Large intestine (tissue), 3 donors: ENCODE data around the gene S100A11. TPM values are rescaled to one million over a fixed set of nuclear protein-coding genes. Genes with fewer than 3 reads are reported as not detected.

Source experiments
- DNase-seq, 2 donors: peaks; one replicate each; pipeline versions ENCODE4 v3.0.0 to v3.0.0-alpha.2; 2013
- H3K27ac ChIP-seq: one replicate; pipeline ENCODE4 v1.5.1; 2013; ENCODE audit warnings: low read length
- H3K27me3 ChIP-seq: 2 replicates; pipeline ENCODE4 v1.6.1; 2013; ENCODE audit warnings: low read length; ENCODE audit not compliant: control insufficient read depth, insufficient read depth
- H3K36me3 ChIP-seq: 2 replicates; pipeline ENCODE4 v1.6.1; 2013; ENCODE audit warnings: low read length; ENCODE audit not compliant: control insufficient read depth, insufficient read depth
- H3K4me1 ChIP-seq: one replicate; pipeline ENCODE4 v1.6.1; 2013; ENCODE audit warnings: low read length; ENCODE audit not compliant: control insufficient read depth, insufficient read depth
- H3K4me3 ChIP-seq: one replicate; pipeline ENCODE4 v1.5.1; 2013; ENCODE audit warnings: low read length
- H3K9me3 ChIP-seq: one replicate; pipeline ENCODE4 v1.6.1; 2013; ENCODE audit warnings: mild to moderate bottlenecking, low read depth, low read length, moderate library complexity; ENCODE audit not compliant: control insufficient read depth
- WGBS: methylation state at CpG from one replicate; pipeline ENCODE4 v1.1.5; 2013; ENCODE audit warnings: low lambda C conversion rate; ENCODE audit not compliant: insufficient coverage; 5-methylcytosine and 5-hydroxymethylcytosine counted together
- polyA plus RNA-seq: library from polyadenylated mRNA; unstranded; fragments of 120-200 nt; gene quantifications from one replicate; pipeline ENCODE4 v1.2.1, GENCODE V29; 2013

Gene S100A11
- polyA plus RNA-seq, 1 donor: 314 TPM

DNA sequence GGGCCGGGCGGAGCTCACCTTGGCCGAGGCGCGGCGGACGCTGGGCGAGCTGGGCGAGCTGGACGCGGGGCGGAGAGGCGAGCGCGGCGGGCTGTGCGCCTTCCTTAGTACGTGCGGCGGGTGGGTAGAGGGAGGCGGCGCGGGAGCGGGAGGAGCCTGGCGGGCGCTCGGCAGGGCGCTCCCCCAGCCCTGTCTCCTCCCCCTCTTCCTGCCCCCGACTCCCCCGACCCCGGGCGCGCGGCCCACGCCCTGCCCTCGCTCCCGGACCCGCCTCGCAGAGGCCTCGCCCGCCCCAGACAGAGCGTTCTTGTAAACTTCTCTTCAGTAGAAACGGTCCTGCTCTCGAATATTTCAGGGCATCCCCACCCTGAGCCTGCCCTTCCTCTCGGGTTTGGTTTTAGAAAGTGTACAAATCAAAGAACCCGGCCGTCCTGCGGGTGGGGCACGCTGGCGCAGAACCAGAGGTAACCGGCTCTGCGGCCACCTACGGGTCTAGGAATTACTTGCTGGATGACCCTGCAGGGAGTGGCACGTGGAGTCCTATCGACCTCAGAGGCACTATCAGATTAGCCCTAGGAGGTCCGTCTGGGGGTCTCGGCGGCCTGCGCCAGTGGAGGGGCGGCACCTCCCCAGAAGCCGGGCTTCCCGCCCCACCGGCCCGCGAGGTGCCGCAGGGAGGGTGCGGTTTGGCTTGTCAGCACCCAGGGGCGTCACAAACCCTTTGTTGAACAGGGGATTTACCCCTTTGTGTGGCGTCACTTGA lies 42.9 kb downstream of the S100A11 start, which contains the start of gene S100A10:
S100A10 (minus strand) TSS at position 126 of the 763 bp plus-strand sequence. CDS start 7,629 bp downstream, outside the sequence.
- H3K4me1 ChIP-seq: peaks cover 27% of the 10 kb centered on the region
- peak within 1 kb of the TSS; percentile 96 for H3K4me3 ChIP-seq
- no CpG with 5 or more reads among the region's 69 CpGs for WGBS
- DNase-seq: peak; percentile 82 to 93
- no peaks in the 10 kb centered on the region for H3K36me3 ChIP-seq
- peaks cover 3% of the 10 kb centered on the region for H3K27me3 ChIP-seq
- H3K27ac ChIP-seq: peak within 1 kb of the TSS; percentile 100
- no peaks in the 10 kb centered on the region for H3K9me3 ChIP-seq

DNA sequence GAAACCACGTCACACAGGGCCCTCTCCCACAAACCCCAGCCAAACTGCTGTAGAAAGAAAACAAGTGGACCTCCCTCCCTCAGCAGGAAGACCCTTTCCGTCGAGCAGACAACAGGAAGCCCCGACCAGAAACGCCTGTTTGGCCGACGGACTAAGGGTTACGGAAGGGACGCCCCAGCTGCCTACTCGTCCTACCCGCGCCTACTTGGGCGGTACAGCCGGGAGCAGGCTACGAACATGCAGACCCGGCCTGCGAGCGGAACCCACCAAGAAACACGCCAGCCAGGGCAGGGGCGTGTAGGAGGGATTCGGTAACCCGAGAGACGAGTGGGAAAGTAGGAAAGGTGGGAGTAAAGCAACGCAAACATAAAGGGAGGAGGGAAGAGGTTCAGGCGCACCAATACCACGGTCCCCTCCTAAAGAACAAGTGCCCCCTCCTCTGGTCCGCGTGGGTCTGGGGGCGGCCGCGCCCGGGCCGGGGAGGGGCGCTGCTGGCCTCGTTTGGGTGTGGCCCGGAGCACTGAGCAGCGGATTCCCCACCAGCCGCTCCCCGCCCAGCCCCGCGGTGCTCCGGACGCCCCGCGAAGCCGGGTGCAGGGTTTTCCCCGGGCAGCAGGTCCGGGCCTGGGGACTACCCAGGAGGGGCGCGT lies 43.6 kb downstream of the S100A11 start:
- no peaks in the 10 kb centered on the region for H3K36me3 ChIP-seq
- H3K27ac ChIP-seq: peak overlapping the region; percentile 100
- WGBS: no CpG with 5 or more reads among the region's 50 CpGs
- peak overlapping the region; percentile 96 for H3K4me3 ChIP-seq
- peak in 1 of 2 donors; percentile 63 for DNase-seq
- peaks cover 3% of the 10 kb centered on the region for H3K27me3 ChIP-seq
- H3K4me1 ChIP-seq: peaks cover 32% of the 10 kb centered on the region
- H3K9me3 ChIP-seq: no peaks in the 10 kb centered on the region

DNA sequence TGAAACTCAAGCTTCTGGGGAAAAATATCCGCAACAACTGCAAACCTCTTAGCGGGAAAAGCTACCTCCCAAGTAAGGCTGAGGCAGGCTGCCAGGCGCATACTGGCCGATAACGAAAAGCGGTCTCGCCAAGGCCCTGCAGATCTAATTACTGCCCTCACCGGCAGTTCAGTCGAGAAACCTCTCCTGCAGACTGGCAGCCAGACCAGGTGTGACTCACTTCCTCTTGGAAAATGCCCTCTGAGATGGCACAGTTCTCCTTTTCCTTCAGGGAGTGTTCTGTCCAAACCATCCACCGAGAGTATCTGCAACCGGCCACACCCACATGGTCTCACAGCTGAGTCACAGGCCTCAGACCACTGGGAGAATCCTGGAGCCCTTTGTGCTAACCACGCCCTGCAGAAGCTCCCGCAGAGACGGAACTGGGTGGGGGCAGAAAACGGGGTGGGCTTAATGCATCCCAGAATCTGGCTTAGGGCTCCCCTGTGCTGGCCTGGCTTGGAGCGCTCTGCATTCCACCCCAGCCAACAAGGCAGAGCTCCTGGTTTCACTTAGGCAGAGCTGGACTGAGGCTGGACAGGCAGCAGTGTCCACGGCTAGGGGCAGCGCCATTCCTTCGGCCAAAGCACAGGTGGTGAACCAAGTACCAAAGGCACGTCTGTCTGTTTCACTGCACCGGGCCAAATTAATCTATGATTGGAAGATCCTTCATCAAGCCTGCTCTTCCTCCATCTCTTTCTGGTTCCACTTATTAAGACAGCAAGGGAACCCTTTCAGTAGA lies 44.3 kb downstream of the S100A11 start:
- peak; percentile 91 to 95 for DNase-seq
- 10% methylated on average over 2 of the region's 21 CpGs for WGBS
- no peaks in the 10 kb centered on the region for H3K36me3 ChIP-seq

GRCh38 chr1:151991663-151992302 lies 45.0 kb downstream of the S100A11 start:
- Histone ChIP-seq H3K27ac (peak overlapping the region; percentile 100), H3K4me3 (peak overlapping the region; percentile 96), H3K36me3 (no peaks in the 10 kb centered on the region), H3K9me3 (no peaks in the 10 kb centered on the region), H3K27me3 (peaks cover 3% of the 10 kb centered on the region), H3K4me1 (peaks cover 36% of the 10 kb centered on the region)
- peak in 1 of 2 donors; percentile 39 for DNase-seq
- WGBS: no CpG with 5 or more reads among the region's 6 CpGs

More for the DNA sequence above, 44.3 kb downstream of the S100A11 start:
- Histone ChIP-seq H3K9me3 (no peaks in the 10 kb centered on the region), H3K4me3 (peak overlapping the region; percentile 96), H3K27ac (peak overlapping the region; percentile 100), H3K4me1 (peaks cover 36% of the 10 kb centered on the region), H3K27me3 (peaks cover 3% of the 10 kb centered on the region)

DNA sequence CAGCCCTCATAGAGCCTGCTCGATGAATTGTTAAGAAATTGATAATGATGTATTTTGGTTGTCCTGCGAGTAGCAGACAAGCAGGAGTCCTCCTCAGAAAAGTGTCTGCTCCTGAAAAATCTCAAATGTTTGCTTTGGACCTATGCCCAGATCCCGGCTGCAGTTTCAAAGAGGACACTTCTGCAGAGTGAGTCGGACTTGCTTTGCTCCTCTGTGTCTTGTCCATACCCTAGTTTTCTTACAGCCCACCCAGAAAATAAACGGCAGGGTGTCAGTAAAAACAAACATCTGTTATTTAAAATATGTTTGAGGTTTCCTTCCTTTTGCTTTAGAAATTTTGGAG lies 46.0 kb downstream of the S100A11 start:
- Histone ChIP-seq H3K4me1 (peaks cover 38% of the 10 kb centered on the region), H3K36me3 (peaks cover 5% of the 10 kb centered on the region), H3K27me3 (peaks cover 3% of the 10 kb centered on the region), H3K4me3 (peak overlapping the region; percentile 96), H3K27ac (peak overlapping the region; percentile 100), H3K9me3 (no peaks in the 10 kb centered on the region)
- DNase-seq: peak in 1 of 2 donors; percentile 65
- 0% methylated on average over 1 of the region's 5 CpGs for WGBS

- 0% methylated on average over 1 of the region's 5 CpGs for WGBS
- peaks cover 3% of the 10 kb centered on the region for H3K27me3 ChIP-seq
- peak in 1 of 2 donors; percentile 60 for DNase-seq
- peak overlapping the region; percentile 100 for H3K27ac ChIP-seq
- H3K9me3 ChIP-seq: no peaks in the 10 kb centered on the region
- H3K4me1 ChIP-seq: peaks cover 42% of the 10 kb centered on the region
- peaks cover 11% of the 10 kb centered on the region for H3K36me3 ChIP-seq
- peak overlapping the region; percentile 96 for H3K4me3 ChIP-seq
Observed at GRCh38 chr1:151990058-151990855, 46.5 kb downstream of the S100A11 start.

DNA sequence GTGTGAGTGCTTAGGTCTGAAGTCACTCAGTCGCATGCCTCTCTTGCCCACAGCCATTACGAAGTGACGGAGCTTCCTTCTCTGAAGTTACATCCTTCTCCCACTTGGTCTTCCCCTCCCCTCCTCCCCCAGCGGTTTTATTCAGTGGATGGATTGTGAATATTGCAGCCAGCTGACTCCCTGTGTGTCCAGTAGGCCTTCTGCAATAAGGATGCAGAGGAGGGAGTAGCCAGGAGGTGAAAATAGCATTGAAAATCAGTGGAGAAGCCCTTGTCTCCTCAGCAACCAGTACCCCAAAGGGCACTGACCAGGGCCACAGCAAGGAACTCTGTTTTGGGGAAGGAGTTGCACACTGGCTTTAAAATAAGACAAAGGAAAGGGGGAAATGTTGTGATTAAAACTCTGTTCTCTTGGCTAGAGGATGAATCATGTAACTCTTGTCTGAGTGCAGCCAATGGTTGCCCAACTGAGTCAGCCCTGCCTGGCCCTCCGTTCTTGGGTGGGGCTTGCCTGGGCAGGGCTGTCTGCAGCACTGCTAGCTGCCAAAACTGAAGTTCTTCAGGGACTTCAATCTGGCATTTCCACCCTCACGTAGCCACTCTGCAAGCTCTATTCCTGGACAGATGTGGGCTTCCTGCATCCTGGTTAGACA lies 47.5 kb downstream of the S100A11 start:
- H3K9me3 ChIP-seq: no peaks in the 10 kb centered on the region
- 40% methylated on average over 1 of the region's 6 CpGs for WGBS
- peak overlapping the region; percentile 100 for H3K27ac ChIP-seq
- H3K27me3 ChIP-seq: peaks cover 3% of the 10 kb centered on the region
- peaks cover 20% of the 10 kb centered on the region for H3K36me3 ChIP-seq
- DNase-seq: peak in 1 of 2 donors; percentile 39
- peak overlapping the region; percentile 96 for H3K4me3 ChIP-seq
- peaks cover 49% of the 10 kb centered on the region for H3K4me1 ChIP-seq

GRCh38 chr1:151988405-151988923 lies 48.3 kb downstream of the S100A11 start:
- peaks cover 29% of the 10 kb centered on the region for H3K36me3 ChIP-seq
- DNase-seq: peak; percentile 80 to 88
- H3K27ac ChIP-seq: peak overlapping the region; percentile 100
- H3K27me3 ChIP-seq: peaks cover 3% of the 10 kb centered on the region
- no CpG with 5 or more reads among the region's 2 CpGs for WGBS
- H3K9me3 ChIP-seq: no peaks in the 10 kb centered on the region
- no peak overlapping the region for H3K4me3 ChIP-seq
- peaks cover 49% of the 10 kb centered on the region for H3K4me1 ChIP-seq
